Large intestine (tissue), 12 donors: Measurements from ENCODE around the gene GLUD1. TPM values are rescaled to one million over a fixed set of nuclear protein-coding genes. Genes with fewer than 3 reads are reported as not detected.
"Not testable (repeated sequence)": the region's sequence is repeated elsewhere in the genome, so short reads cannot be mapped to it uniquely, and the experiment has no call there.

ENCODE experiments used
- DNase-seq, 2 donors: peaks; one replicate each; pipeline versions ENCODE4 v3.0.0 to v3.0.0-alpha.2; 2013
- H3K27ac ChIP-seq: one replicate; pipeline ENCODE4 v1.5.1; 2013; ENCODE audit warnings: low read length
- H3K27me3 ChIP-seq: 2 replicates; pipeline ENCODE4 v1.6.1; 2013; ENCODE audit warnings: low read length; ENCODE audit not compliant: control insufficient read depth, insufficient read depth
- H3K36me3 ChIP-seq: 2 replicates; pipeline ENCODE4 v1.6.1; 2013; ENCODE audit warnings: low read length; ENCODE audit not compliant: control insufficient read depth, insufficient read depth
- H3K4me1 ChIP-seq: one replicate; pipeline ENCODE4 v1.6.1; 2013; ENCODE audit warnings: low read length; ENCODE audit not compliant: control insufficient read depth, insufficient read depth
- H3K4me3 ChIP-seq: one replicate; pipeline ENCODE4 v1.5.1; 2013; ENCODE audit warnings: low read length
- H3K9me3 ChIP-seq: one replicate; pipeline ENCODE4 v1.6.1; 2013; ENCODE audit warnings: mild to moderate bottlenecking, low read depth, low read length, moderate library complexity; ENCODE audit not compliant: control insufficient read depth
- WGBS: methylation state at CpG from one replicate; pipeline ENCODE4 v1.1.5; 2013; ENCODE audit warnings: low lambda C conversion rate; ENCODE audit not compliant: insufficient coverage; 5-methylcytosine and 5-hydroxymethylcytosine counted together
- long read RNA-seq, 11 donors: transcript quantifications; one replicate each; lab custom pipeline, GENCODE V29; 2026
- polyA plus RNA-seq: library from polyadenylated mRNA; unstranded; fragments of 120-200 nt; gene quantifications from one replicate; pipeline ENCODE4 v1.2.1, GENCODE V29; 2013

The GLUD1 gene
- polyA plus RNA-seq, result 142 TPM
- long read RNA-seq, donor 1, transcript GLUD1-201 (13 exons, 3,039 nt), result major isoform, 17 of 33 reads
- long read RNA-seq, donor 1, partial matches to known transcripts, result 15 of 33 reads
- long read RNA-seq, donor 1, other reads (novel, unspliced or antisense), result 0 of 33 reads
- long read RNA-seq, donor 2, transcript GLUD1-201 (13 exons, 3,039 nt), result major isoform, 34 of 319 reads
- long read RNA-seq, donor 2, partial matches to known transcripts, result 283 of 319 reads
- long read RNA-seq, donor 2, other reads (novel, unspliced or antisense), result 0 of 319 reads
- long read RNA-seq, donor 3, result 0 reads
- long read RNA-seq, donor 4, partial matches to known transcripts, result 0 of 2 reads
- long read RNA-seq, donor 4, other reads (novel, unspliced or antisense), result 0 of 2 reads
- long read RNA-seq, donor 5, transcript GLUD1-201 (13 exons, 3,039 nt), result major isoform, 10 of 10 reads
- long read RNA-seq, donor 5, partial matches to known transcripts, result 0 of 10 reads
- long read RNA-seq, donor 5, other reads (novel, unspliced or antisense), result 0 of 10 reads
- long read RNA-seq, donor 6, transcript GLUD1-201 (13 exons, 3,039 nt), result major isoform, 29 of 176 reads
- long read RNA-seq, donor 6, transcript GLUD1-202 (2 exons, 503 nt), result minor isoform, 5 of 176 reads
- long read RNA-seq, donor 6, partial matches to known transcripts, result 142 of 176 reads
- long read RNA-seq, donor 6, other reads (novel, unspliced or antisense), result 0 of 176 reads
- long read RNA-seq, donor 7, transcript GLUD1-201 (13 exons, 3,039 nt), result major isoform, 6 of 25 reads
- long read RNA-seq, donor 7, partial matches to known transcripts, result 19 of 25 reads
- long read RNA-seq, donor 7, other reads (novel, unspliced or antisense), result 0 of 25 reads
- long read RNA-seq, donor 8, transcript GLUD1-201 (13 exons, 3,039 nt), result major isoform, 29 of 229 reads
- long read RNA-seq, donor 8, partial matches to known transcripts, result 200 of 229 reads
- long read RNA-seq, donor 8, other reads (novel, unspliced or antisense), result 0 of 229 reads
- long read RNA-seq, donor 9, transcript GLUD1-201 (13 exons, 3,039 nt), result major isoform, 23 of 107 reads
- long read RNA-seq, donor 9, partial matches to known transcripts, result 74 of 107 reads
- long read RNA-seq, donor 9, other reads (novel, unspliced or antisense), result 8 of 107 reads
- long read RNA-seq, donor 10, transcript GLUD1-201 (13 exons, 3,039 nt), result major isoform, 28 of 65 reads
- long read RNA-seq, donor 10, partial matches to known transcripts, result 36 of 65 reads
- long read RNA-seq, donor 10, other reads (novel, unspliced or antisense), result 0 of 65 reads
- long read RNA-seq, donor 11, transcript GLUD1-201 (13 exons, 3,039 nt), result major isoform, 30 of 52 reads
- long read RNA-seq, donor 11, partial matches to known transcripts, result 22 of 52 reads
- long read RNA-seq, donor 11, other reads (novel, unspliced or antisense), result 0 of 52 reads

DNA sequence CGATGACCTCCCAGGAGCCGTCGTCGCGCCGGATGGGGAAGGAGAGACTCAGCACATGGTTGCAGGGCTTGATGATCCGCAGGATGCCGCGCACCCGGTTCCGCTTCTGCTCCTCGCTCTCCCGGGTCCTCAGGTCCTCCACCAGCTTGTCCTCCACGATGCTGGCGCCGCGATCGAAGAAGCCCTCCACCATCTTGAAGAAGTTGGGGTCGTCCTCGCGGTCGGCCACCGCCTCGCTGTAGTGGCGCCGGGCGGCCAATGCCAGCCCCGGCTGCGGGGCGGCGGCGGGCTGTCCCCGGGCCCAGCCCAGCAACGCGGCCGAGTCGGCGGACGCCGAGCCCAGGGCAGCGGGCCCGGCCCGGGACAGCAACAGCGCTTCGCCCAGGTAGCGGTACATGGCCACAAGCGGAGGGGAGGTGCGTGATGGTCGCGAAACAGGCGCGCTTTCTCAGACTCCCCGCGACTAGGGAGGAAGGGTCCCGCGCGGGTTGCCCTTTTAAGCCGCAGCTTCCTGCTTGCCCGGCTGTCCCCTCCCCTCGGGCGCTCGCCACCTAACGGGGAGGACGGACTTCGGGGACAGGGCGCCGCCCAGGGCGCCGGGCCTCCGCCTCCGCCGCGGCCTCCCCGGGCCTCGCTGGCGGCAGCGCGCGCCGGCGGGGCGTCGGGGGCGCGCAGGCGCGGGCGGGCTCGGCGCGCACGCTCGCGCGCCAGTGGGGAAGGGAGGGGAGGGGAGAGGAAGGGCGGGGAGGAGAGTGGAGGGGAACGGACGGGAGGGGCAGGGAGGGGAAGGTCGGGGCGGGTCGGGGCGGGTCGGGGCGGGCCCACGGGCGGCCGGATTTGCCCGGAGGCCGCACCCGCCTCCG lies at the start of gene GLUD1, which contains the start of gene SHLD2:
GLUD1 (minus strand) TSS at position 471 of the 863 bp plus-strand sequence; CDS start at position 397, 74 bp downstream.
SHLD2 (plus strand) TSS at position 834 of the 863 bp plus-strand sequence. CDS start 56,149 bp downstream, outside the sequence.
- no peaks in the 10 kb centered on the region for H3K27me3 ChIP-seq
- peak within 1 kb of the TSS; percentile 79 for H3K4me3 ChIP-seq
- no CpG with 5 or more reads among the region's 111 CpGs for WGBS
- peaks cover 8% of the 10 kb centered on the region for H3K4me1 ChIP-seq
- peak; percentile 92 to 95 for DNase-seq
- H3K27ac ChIP-seq, result peak within 1 kb of the TSS; percentile 90
- no peaks in the 10 kb centered on the region for H3K9me3 ChIP-seq
- H3K36me3 ChIP-seq, result peaks cover 6% of the 10 kb centered on the region

- not testable (repeated sequence) for H3K4me1 ChIP-seq, DNase-seq, H3K4me3 ChIP-seq, H3K36me3 ChIP-seq, H3K9me3 ChIP-seq, H3K27me3 ChIP-seq, H3K27ac ChIP-seq
- WGBS, result no CpG with 5 or more reads among the region's 6 CpGs
Observed at GRCh38 chr10:87143109-87143418, 48.4 kb upstream of the GLUD1 start.

- H3K4me3 ChIP-seq, H3K4me1 ChIP-seq, H3K9me3 ChIP-seq, H3K27ac ChIP-seq, DNase-seq, H3K27me3 ChIP-seq, H3K36me3 ChIP-seq: not testable (repeated sequence)
- no CpG with 5 or more reads among the region's 5 CpGs for WGBS
Observed at GRCh38 chr10:87142230-87143108, 47.8 kb upstream of the GLUD1 start.

DNA sequence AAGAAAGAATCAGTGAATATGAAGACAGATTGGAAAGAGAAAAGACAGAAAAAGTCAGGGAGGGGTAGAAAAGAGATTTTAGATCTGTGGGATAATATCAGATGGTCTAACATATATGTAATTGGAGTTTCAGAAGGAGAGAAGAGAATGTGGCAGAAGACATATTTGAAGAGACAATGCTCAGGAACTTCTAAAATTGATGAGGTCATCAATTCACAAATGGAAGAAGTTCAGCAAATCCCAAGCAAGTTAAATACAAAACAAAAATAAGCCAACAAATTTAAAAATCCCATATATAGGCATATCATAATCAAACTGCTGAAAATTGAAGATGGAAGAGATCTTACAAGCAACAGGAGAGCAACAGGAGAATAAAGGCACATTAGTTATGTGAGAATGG lies 42.8 kb upstream of the GLUD1 start:
- not testable (repeated sequence) for H3K4me1 ChIP-seq, H3K9me3 ChIP-seq, H3K27ac ChIP-seq, H3K4me3 ChIP-seq, H3K27me3 ChIP-seq, H3K36me3 ChIP-seq, DNase-seq

GRCh38 chr10:87134440-87134839 lies 39.8 kb upstream of the GLUD1 start:
- H3K36me3 ChIP-seq, H3K4me3 ChIP-seq, DNase-seq, H3K4me1 ChIP-seq, H3K27me3 ChIP-seq, H3K27ac ChIP-seq, H3K9me3 ChIP-seq: not testable (repeated sequence)
- WGBS, result no CpG with 5 or more reads among the region's 2 CpGs

DNA sequence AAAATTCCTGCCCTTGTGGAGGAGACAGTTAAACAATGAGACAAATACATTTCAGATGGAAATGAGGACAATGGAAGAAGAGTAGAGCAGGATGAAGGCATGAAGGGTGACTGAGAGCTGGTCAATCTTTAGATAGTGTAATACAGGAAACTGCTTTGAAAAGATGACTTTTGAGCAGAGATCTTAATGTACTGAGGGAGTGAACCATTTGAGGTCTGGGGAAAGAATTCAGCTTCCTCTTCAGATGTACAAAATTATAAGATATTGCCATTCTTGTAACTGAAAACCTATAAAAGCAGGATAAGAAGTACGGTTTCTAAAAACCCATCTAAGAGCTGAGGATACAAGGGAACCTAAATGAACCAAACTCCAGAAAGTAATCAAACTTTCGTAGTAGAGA lies 39.3 kb upstream of the GLUD1 start:
- H3K9me3 ChIP-seq, H3K36me3 ChIP-seq, H3K4me1 ChIP-seq, H3K27ac ChIP-seq, DNase-seq, H3K27me3 ChIP-seq, H3K4me3 ChIP-seq: not testable (repeated sequence)
- WGBS, result no CpG with 5 or more reads among the region's 2 CpGs

- peak in 1 of 2 donors; percentile 25 for DNase-seq
- H3K4me1 ChIP-seq, H3K27me3 ChIP-seq, H3K27ac ChIP-seq, H3K9me3 ChIP-seq, H3K36me3 ChIP-seq, H3K4me3 ChIP-seq: not testable (repeated sequence)
Observed at GRCh38 chr10:87132176-87132575, 37.5 kb upstream of the GLUD1 start.

DNA sequence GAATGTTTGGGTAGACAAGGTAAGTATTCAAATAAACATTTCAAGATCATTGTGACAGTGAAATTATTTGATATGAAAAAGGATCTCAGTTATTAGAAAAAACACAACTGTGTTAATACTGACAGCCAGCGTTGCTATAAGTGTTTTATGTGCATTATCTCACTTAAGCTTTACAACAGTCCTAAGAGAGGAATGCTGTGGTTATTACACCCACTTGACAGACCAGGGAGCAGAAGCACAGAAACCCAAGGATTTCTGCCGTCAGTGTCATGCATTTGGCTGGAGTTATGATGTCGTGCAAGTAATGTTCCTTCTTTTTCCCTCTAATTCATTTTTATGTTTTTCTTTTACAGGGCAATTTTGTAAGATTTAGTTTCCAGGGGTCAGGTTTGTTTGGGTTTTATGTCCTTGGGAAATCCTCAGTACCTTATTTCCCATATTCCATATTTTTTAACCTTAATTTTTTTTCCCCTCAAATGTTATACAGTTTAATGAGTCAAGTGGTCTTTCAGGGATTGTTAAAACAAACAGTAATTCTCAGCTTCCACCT lies 33.0 kb upstream of the GLUD1 start:
- not testable (repeated sequence) for DNase-seq, H3K9me3 ChIP-seq
- no CpG with 5 or more reads among the region's 3 CpGs for WGBS

GRCh38 chr10:87127048-87127447 lies 32.4 kb upstream of the GLUD1 start:
- not testable (repeated sequence) for H3K4me3 ChIP-seq, H3K9me3 ChIP-seq, H3K36me3 ChIP-seq, H3K27me3 ChIP-seq, DNase-seq, H3K27ac ChIP-seq, H3K4me1 ChIP-seq
- no CpG with 5 or more reads among the region's 2 CpGs for WGBS

More for the DNA sequence above, 33.0 kb upstream of the GLUD1 start:
- not testable (repeated sequence) for H3K4me3 ChIP-seq, H3K27me3 ChIP-seq, H3K36me3 ChIP-seq, H3K27ac ChIP-seq, H3K4me1 ChIP-seq
